OCI-LY7 (cell line): Measurements from ENCODE around the gene ANKRD44. TPM values are rescaled to one million over a fixed set of nuclear protein-coding genes. Genes with fewer than 3 reads are reported as not detected.

Experiments
- BruUV-seq: library from RNA; stranded (reverse); fragments of 400-500 nt; replicated peaks from 2 replicates; lab custom pipeline; 2021; lab: Mats Ljungman, UMichigan
- CTCF ChIA-PET: fragments of 300-600 bp; sonication (Branson Sonifier 250); formaldehyde crosslinking; loops from one replicate; lab custom pipeline; 2022; ENCODE audit warnings: antibody characterized with exemption; ENCODE audit not compliant: unreplicated experiment; lab: Charles Lee
- POLR2A ChIA-PET: fragments of 300-600 bp; sonication (Branson Sonifier 250); formaldehyde crosslinking; loops from one replicate; lab custom pipeline; 2022; ENCODE audit warnings: antibody characterized with exemption; lab: Charles Lee
- DNase-seq: peaks from one replicate; pipeline ENCODE4 v3.0.0-alpha.2; 2015; ENCODE audit warnings: low spot score
- H2AFZ ChIP-seq: fragments of 200-600 bp; sonication (generic), shearing (Covaris generic); 2 replicates; pipeline ENCODE4 v1.6.1; 2014; ENCODE audit warnings: mild to moderate bottlenecking, antibody characterized with exemption, low read length, moderate library complexity
- H3K27ac ChIP-seq: fragments of 200-600 bp; sonication (generic); 2 replicates; pipeline ENCODE4 v1.5.1; 2014; ENCODE audit warnings: mixed run types, low read depth, mild to moderate bottlenecking, moderate library complexity, low read length, inconsistent platforms; ENCODE audit not compliant: poor library complexity, severe bottlenecking
- H3K36me3 ChIP-seq: fragments of 200-600 bp; sonication (generic); 2 replicates; pipeline ENCODE4 v1.6.1; 2014; ENCODE audit warnings: mild to moderate bottlenecking, antibody characterized with exemption, low read length, moderate library complexity, mixed read lengths; ENCODE audit not compliant: insufficient read depth
- H3K4me1 ChIP-seq: fragments of 200-600 bp; sonication (generic); 2 replicates; pipeline ENCODE4 v1.5.1; 2014; ENCODE audit warnings: mild to moderate bottlenecking, low read length; ENCODE audit not compliant: insufficient read depth, poor library complexity, severe bottlenecking
- H3K4me2 ChIP-seq: fragments of 200-600 bp; sonication (generic); 2 replicates; pipeline ENCODE4 v1.6.1; 2014; ENCODE audit warnings: mild to moderate bottlenecking, low read length
- H3K4me3 ChIP-seq: fragments of 200-600 bp; sonication (generic); 2 replicates; pipeline ENCODE4 v1.5.1; 2014; ENCODE audit warnings: mild to moderate bottlenecking, low read depth, low read length; ENCODE audit not compliant: poor library complexity, severe bottlenecking
- H3K79me2 ChIP-seq: fragments of 200-600 bp; sonication (generic); 2 replicates; pipeline ENCODE4 v1.6.1; 2016; ENCODE audit warnings: low read depth, mild to moderate bottlenecking, low read length, moderate library complexity, mixed read lengths; ENCODE audit not compliant: insufficient read depth
- H3K9me2 ChIP-seq: fragments of 200-600 bp; sonication (generic); 2 replicates; pipeline ENCODE4 v1.6.1; 2016; ENCODE audit warnings: mild to moderate bottlenecking, low read length, mixed read lengths; ENCODE audit not compliant: insufficient read depth
- H3K9me3 ChIP-seq: fragments of 200-600 bp; sonication (generic); 2 replicates; pipeline ENCODE4 v1.6.1; 2014; ENCODE audit warnings: mild to moderate bottlenecking, mixed run types, low read length, mixed read lengths
- H4K20me1 ChIP-seq: fragments of 200-600 bp; sonication (generic); 2 replicates; pipeline ENCODE4 v1.6.1; 2014; ENCODE audit warnings: mild to moderate bottlenecking, antibody characterized with exemption, low read length, moderate library complexity, mixed read lengths; ENCODE audit not compliant: insufficient read depth
- EZH2phosphoT487 ChIP-seq: fragments of 200-600 bp; sonication (generic); IDR thresholded peaks from 2 replicates; pipeline ENCODE4 v1.6.1; 2018; ENCODE audit warnings: low read depth, borderline replicate concordance, mild to moderate bottlenecking, mixed run types, antibody characterized with exemption, low read length, moderate library complexity, mixed read lengths
- intact Hi-C: fragments of 100-400 bp; cut with micrococcal nuclease; formaldehyde crosslinking; loops from one replicate; pipeline ENCODE4 v1.10.0; 2022; ENCODE audit not compliant: unreplicated experiment
- total RNA-seq, 2 experiments: library from RNA; depleted of rRNA in 1 of 2; stranded (reverse); fragments of >200 nt in 1 of 2; shearing (Covaris generic) in 1 of 2; gene quantifications; 2 replicates each; pipeline ENCODE4 v1.2.3, GENCODE V29; 2014 to 2022
- TF ChIP-seq, protein P1 (sequence below): fragments of 200-600 bp; sonication (generic); conservative IDR thresholded peaks from 2 replicates; pipeline ENCODE4 v1.5.1; 2014; ENCODE audit warnings: mild to moderate bottlenecking, antibody characterized with exemption, low read length, moderate library complexity, mixed read lengths

The ANKRD44 gene
- total RNA-seq, 2 experiments from 2014 or later = 69.4 to 73.7 TPM

DNA sequence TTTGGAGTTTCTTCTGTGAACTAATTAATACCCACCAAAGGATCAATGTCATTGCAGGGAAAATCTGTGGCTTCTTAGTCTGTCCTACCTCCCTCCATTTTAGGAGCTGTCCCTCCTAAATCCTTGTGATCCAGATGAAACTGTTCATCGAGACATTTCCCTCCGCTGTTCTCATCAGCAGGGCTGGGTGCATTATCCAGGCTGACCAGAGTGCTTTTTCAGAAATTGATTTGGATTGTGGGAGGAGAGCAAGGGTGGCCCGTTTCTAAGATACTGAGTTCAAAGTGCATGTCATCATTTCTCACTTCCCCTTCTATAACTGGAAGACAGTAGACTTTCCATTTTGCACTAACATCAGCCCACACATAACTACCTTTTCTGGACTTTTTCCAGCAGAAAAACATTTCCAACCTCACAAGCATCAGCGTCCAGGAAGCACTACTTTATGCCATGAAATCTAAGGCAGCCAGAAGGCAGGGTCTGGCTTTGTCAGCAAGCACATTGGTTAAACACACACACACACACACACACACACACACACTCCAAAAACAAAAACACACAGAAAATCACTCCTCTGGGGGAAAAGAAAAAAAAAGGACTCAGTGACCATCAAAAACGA, 94.1 kb downstream of the ANKRD44 start:
- Histone ChIP-seq H4K20me1 (no peaks in the 10 kb centered on the region), H3K27ac (peak overlapping the region; percentile 96), H2AFZ (peak overlapping the region; percentile 8; the same call in 1 of the 2 replicates), H3K4me2 (peak overlapping the region; percentile 68), H3K36me3 (no peaks in the 10 kb centered on the region), H3K9me2 (no peaks in the 10 kb centered on the region), H3K4me1 (peaks cover 71% of the 10 kb centered on the region), H3K9me3 (no peaks in the 10 kb centered on the region), H3K79me2 (peaks cover 66% of the 10 kb centered on the region), H3K4me3 (peak overlapping the region; percentile 45)
- intact Hi-C loops = loop anchor here (10.0 kb wide), 1 partner anchor 1042 kb away; the partner anchor contains the start of gene STK17B
- TF ChIP-seq, protein P1, sequence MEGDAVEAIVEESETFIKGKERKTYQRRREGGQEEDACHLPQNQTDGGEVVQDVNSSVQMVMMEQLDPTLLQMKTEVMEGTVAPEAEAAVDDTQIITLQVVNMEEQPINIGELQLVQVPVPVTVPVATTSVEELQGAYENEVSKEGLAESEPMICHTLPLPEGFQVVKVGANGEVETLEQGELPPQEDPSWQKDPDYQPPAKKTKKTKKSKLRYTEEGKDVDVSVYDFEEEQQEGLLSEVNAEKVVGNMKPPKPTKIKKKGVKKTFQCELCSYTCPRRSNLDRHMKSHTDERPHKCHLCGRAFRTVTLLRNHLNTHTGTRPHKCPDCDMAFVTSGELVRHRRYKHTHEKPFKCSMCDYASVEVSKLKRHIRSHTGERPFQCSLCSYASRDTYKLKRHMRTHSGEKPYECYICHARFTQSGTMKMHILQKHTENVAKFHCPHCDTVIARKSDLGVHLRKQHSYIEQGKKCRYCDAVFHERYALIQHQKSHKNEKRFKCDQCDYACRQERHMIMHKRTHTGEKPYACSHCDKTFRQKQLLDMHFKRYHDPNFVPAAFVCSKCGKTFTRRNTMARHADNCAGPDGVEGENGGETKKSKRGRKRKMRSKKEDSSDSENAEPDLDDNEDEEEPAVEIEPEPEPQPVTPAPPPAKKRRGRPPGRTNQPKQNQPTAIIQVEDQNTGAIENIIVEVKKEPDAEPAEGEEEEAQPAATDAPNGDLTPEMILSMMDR = no peak
- TF ChIP-seq EZH2phosphoT487 = no peak
- ChIA-PET POLR2A (interaction anchor here (0.6 to 2.6 kb wide), 13 partner anchors 9 to 306 kb away, joined by 3 to 11 read pairs (median 3); no protein-coding TSS in a partner anchor), CTCF (interaction anchor here (0.6 to 1.4 kb wide), 2 partner anchors 18 to 24 kb away, joined by 3 to 4 read pairs; no protein-coding TSS in a partner anchor)
- peak; percentile 76 for DNase-seq
- BruUV-seq = no TSS peak

DNA sequence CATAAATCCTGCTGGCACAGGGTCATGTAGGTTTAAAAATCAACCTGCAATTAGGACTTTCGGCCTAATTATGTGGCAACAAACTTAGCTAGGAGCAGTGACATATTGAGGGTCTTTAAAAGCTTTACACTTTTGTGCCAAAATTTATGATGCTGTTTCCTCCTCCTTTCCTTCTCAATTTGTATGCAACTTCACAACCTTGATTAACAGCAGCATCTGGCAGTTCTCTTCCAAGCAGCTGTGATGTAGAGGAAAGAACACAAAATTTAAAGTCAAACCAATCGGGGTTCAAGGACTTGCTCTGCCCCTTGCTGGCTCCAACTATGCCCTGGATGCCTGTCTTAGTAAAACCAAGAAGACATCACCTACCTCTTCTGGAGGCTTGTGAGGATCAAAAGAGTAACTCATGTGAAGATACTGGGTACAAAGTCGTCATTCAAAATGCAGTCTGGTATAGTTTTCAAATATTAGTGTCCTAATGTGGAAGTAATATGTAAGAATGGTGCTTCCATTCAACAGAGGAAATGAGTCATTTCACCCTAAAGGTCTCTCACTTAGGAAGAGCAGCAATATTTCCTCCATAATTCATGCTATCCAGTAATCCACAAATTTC, 94.7 kb downstream of the ANKRD44 start:
- TF ChIP-seq, protein P1 = no peak
- no peak for TF ChIP-seq EZH2phosphoT487
- CTCF ChIA-PET = no interaction called here
- Histone ChIP-seq H2AFZ (peak overlapping the region; percentile 8; the same call in 1 of the 2 replicates), H3K4me3 (peak overlapping the region; percentile 45), H3K9me3 (no peaks in the 10 kb centered on the region), H3K4me1 (peaks cover 77% of the 10 kb centered on the region), H3K27ac (peak overlapping the region; percentile 96), H4K20me1 (no peaks in the 10 kb centered on the region), H3K9me2 (no peaks in the 10 kb centered on the region), H3K4me2 (peak overlapping the region; percentile 68), H3K36me3 (no peaks in the 10 kb centered on the region), H3K79me2 (peaks cover 72% of the 10 kb centered on the region)
- peak; percentile 28 for DNase-seq
- POLR2A ChIA-PET = interaction anchor here (0.6 to 4.7 kb wide), 10 partner anchors 9 to 307 kb away, joined by 3 to 31 read pairs (median 4); no protein-coding TSS in a partner anchor
- TSS peak; percentile 15 for BruUV-seq
- intact Hi-C loops = loop anchor here (10.0 kb wide), 1 partner anchor 1041 kb away; the partner anchor contains the start of gene STK17B
